GM21381 (cell line): ENCODE data around the gene GRAMD1A.
"Not testable (repeated sequence)": the region's sequence is repeated elsewhere in the genome, so short reads cannot be mapped to it uniquely, and the experiment has no call there.

Experiments
- ATAC-seq: cut with Tn5 transposase; IDR thresholded peaks from one replicate; pipeline ENCODE4 v1.9.1; 2021; ENCODE audit warnings: mild to moderate bottlenecking, moderate library complexity; ENCODE audit not compliant: unreplicated experiment

Gene GRAMD1A

DNA sequence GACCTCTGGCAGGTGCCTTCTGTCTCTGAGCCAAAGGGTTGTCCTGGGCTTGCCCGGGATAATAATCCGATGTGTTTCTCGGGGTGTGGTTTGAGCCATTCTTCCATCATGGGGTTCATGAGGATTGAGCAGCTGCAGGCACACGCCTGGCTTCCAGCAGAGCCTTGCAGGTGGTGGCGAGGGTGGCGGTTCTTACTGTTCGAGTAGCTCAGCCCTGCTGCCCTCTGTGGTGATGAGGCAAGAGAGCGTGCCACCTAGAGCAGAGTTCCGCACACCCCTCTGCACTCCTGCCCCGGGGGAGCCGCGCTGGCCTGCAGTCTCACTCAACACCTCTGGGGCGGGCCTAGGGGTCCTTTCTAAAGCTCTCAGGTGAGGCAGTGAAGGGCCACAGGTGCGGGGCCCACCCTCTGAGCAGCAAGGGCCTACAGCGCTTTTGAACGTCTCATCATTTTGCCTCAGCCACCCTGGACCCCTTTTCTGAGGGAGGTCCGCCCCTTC is 33.9 kb downstream of the GRAMD1A start:
- ATAC-seq: no peak

DNA sequence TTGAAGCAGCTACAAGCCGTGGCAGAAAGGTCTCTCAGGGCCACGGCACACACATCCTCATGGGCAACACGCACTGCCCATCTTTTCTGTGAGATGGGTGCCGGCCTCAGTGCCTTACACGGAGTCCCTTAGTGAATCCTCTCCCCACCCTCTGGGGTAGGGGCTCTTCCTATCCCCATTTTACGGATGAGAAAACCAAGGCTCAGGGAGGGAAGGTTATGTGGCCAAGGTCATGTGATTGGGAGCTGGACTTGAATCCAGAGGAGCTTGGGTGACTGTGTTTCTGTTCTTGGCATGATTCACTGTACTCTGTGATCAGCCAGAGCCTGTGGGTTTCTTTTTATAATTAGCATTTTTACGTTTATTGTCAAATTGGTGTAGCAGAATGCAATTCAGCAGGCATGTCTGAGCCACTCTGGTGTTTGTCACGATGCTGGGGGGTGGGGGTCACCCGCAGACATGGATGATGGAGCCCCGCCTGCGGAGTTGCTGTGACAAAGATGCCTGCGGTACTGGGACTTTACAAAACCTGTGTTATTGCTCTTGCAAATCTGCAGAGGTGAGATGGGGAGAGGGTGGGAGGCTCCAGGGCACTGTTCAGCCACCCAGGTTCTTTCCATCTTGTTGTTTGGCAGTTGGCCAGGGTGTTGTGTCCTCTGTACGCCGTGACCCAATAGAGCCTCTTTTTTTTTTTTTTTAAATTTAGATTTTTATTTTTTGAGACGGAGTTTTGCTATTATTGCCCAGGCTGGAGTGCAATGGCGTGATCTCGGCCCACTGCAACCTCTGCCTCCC is 34.7 kb downstream of the GRAMD1A start:
- no peak for ATAC-seq

DNA sequence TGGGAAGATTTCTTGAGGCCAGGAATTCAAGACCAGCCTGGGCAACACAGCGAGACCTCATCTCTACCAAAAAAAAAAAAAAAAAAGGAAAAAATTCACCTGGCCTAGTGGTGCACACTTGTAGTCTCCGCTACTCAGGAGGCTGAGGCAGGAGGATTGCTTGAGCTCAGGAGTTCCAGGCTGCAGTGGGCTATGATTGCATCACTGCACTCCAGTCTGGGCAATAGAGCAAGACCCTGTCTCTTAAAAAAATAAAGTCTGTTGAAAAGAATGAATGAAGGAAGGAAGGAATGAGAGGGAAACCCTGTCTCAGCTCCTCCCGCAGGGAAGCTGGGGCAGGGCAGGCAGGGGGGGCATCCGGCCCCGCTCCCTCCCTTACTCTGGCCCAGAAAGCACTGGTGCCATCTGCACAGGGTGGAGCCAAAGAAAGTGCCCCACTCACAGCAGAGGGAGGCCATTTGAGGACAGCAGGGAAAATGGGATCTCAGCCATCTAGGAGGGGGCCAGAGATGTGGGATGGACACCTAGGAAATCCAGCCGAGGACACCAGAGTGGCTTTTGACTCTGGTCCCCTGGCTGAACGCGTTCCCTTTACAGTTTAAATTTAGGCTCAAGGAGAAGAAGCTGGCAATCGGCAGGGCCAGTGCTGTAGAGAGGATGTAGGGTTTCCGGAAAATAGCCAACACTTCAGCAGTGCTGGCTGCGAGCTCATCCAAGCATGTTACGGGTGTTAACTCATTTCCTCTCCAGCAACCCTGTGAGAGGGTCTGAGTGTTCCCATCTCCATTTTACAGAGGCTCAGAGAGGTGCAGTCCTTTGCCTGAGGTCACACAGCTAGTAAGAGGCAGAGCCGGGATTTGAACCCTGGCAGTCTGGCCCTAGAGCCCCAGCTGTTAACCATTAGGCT is 37.8 kb downstream of the GRAMD1A start:
- no peak for ATAC-seq

DNA sequence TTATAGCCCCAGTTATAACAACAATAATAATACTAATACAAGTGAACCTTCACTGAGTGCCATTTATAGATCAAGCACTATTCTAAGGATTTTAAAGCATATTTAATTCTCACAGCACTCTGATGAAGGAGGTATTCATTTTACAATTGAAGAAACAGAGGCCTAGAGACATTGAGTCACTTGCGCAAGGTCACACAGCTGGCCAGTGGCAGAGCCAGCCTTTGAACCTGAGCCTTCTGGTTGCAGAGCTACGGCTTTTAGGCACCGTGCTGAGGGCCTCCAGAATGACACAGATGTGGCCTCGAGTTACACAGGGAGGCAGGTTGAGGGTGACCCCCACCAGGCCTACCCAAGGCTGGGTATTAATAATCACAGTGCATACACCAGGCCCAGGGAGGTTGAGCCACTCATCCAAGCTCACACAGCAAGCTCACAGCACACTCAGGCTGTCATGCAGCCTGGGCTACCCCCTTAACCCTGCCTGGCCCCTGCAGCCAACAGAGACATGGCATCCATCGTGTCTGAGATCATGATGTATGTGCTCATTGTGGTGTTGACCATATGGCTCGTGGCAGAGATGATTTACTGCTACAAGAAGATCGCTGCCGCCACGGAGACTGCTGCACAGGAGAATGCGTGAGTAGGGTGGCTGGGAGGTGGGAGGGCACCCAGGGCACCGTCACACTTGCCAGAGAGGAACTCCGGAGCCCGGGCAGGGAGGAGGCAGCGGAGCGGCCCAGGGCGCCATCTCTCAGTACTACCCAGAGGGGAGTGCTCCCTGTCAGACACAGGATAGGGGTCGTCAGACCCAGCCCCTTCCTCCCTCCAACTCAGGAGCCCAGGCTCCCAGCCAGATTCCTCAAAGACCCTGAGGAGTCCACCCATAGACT is 38.7 kb downstream of the GRAMD1A start:
- no peak for ATAC-seq

DNA sequence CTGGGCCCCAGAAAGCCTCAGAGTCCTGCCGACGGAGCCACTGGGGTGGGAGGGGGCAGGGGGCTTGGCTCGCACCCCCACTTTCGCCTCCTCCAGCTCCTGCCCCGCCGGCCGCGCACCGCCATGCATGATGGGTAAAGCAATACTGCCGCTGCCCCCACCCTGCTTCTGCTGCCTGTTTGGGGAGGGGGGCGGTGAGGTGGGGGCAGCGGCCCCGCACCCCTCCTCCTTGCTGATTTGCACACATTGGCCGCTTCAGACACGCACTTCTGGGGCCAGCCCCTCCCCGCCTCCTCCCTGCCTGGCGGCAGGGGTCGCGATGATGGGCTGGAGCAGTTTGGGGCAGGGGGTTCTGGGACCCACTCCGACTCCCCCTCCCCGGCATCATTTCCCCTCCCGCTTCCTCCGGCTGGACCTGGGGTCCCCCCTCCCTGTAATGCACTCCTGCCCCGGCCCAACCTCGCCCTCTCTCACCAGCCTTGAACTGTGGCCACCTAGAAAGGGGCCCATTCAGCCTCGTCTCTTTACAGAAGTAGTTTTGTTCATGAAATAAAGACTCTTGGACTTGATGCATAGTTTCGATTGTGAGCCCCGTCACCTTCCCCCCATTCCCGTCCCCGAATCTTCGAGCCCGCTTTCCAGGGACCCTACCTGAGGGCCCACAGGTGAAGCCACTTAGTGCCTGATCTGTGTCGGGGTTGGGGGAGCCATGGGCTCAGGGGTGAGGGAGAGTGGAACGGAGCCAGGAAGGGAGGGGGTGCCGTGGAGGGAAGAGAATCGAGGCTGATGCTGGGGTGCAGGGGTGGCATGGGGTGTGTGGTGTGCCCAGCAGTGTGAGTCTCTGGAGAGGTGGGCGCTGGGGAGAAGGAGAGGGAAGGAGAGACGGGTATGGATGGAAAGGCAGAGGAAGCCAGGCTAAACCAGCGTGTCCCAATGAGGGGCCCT is 40.0 kb downstream of the GRAMD1A start:
- ATAC-seq: no peak

DNA sequence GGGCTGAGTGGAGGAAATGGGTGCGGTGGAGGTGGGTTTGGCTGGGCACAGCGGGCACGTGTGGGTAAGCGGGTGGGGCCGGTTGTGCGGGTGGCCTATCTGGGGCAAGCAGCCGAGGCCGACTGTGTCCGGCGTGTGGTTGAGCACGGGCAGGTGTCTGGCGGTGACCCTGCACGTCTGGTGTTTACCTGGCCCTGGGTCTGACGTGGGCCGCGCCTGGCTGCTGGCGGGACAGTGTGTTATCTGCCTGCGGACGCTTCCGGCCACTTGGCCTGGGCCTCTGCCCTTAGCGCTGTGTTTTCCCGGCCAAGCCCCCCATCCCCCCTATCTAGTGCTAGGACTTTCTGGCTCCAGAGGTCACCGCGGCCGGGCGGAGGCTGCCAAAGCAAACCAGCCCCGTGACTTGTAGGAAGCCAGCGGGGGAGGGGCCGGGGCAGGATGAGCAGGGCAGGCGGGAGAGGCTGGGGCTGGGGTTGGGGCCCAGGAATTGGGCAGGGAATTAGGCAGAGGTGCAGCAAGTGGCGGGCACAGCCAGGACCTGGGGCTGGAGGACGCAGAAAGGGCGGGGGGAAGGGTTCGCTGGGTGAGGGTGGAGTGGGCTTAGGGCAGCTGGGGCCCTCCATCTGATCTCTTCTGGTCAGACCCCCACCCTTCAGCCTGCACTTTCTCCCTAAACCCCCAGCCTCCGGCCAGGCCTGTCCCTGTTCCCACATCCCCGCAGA is 40.9 kb downstream of the GRAMD1A start:
- no peak for ATAC-seq

DNA sequence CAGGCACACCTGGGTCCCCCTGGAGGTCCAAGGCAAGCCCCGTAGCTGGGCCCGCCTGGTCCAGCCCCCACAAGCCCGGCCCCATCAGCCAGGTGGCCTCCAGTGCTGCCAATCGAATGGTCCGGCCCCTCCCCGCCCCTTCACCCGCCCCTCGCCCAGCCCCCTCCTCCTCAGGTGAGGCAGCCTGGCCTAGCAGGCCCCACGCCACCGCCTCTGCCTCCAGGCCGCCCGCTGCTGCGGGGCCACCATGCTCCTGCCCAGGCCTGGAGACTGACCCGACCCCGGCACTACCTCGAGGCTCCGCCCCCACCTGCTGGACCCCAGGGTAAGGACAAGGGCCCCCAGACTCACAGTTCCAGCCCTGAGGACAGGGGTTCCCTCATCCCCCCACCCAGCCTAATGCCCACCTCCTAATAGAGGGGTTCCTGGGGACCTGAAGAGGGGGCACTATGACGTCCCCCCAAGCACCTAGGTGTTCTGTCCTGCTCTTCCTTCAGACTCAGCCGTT is 41.5 kb downstream of the GRAMD1A start, which contains the start of gene HPN:
Gene HPN, plus strand, starts transcription at position 174 of the 508 bp plus-strand sequence. CDS start 786 bp downstream, outside the sequence.
- ATAC-seq: no peak

DNA sequence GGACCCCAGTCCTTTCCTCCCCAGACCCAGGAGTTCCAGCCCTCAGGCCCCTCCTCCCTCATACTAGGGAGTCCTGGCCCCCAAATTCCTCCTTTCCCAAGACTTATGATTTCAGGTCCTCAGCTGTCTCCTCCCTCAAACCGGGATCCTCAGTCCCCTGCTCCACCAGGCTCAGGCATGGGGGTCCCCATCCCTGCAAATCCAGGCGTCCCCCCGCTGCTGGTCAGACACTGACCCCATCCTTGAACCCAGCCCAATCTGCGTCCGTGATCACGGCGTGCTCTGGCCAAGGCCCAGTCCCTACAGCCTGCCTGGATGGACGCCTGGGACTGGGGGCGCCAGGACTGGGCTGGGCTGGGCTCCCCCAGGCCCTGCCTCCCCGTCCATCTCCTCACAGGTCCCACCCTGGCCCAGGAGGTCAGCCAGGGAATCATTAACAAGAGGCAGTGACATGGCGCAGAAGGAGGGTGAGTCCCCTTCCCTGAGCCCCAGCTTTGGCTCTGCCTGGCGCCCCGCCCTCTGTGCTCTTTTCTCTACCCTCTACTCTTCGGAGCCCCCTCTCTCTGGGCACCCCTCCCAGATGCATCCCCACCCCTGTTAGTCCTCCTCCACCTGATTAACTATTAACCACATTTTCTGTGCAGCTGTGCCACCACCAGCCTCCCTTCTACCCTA is 42.1 kb downstream of the GRAMD1A start:
- no peak for ATAC-seq

DNA sequence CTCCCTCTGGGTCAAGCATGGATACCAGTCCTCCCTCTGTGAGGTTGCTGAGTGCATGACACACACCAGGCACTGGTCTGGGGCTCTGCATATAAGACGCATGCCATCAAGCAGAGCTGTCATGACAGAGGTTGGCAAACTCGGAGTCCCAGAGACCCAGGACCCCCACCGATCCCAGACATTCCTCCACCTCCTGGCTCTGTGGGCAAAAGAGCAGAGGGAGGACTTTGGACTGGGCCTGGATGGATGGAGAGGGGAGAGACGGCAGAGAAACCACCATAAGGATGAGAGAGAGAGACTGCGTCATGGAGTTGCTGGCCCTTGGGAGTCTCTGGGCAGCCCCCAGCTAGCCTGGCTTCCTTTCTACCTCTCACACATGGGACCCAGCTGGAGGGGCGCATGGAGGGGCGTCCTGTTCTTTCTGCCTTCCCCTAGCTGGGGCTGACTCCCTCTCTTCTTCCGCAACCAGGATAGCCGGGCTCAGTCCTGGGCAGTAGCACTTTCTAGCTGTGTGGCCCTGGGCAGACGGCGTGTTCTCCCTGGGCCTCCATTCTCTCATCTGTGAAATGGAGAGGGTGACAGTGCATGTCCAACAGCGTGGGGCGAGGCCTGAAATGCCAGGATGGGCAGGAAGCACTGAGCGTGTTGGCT is 43.0 kb downstream of the GRAMD1A start:
- no peak for ATAC-seq

DNA sequence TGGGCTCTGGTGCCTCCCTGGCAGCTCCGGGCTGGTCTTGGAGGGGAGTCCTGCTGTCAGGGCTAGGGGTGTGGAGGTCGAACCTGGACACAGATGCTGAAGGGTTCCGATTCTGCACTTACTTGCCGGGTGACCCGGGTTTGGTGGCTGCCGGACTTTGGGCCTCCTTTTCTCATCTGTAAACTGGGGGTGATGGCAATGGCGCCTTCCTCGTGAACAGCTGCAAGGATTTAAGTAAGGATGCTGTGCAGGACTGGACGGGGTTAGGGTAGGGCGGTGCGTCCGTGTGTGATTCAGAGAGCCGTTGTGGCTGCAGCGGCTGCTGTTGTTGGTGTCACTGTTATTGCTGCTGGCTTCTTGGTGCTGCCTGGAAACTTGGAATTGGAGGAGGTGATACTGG is 43.8 kb downstream of the GRAMD1A start:
- ATAC-seq: no peak

DNA sequence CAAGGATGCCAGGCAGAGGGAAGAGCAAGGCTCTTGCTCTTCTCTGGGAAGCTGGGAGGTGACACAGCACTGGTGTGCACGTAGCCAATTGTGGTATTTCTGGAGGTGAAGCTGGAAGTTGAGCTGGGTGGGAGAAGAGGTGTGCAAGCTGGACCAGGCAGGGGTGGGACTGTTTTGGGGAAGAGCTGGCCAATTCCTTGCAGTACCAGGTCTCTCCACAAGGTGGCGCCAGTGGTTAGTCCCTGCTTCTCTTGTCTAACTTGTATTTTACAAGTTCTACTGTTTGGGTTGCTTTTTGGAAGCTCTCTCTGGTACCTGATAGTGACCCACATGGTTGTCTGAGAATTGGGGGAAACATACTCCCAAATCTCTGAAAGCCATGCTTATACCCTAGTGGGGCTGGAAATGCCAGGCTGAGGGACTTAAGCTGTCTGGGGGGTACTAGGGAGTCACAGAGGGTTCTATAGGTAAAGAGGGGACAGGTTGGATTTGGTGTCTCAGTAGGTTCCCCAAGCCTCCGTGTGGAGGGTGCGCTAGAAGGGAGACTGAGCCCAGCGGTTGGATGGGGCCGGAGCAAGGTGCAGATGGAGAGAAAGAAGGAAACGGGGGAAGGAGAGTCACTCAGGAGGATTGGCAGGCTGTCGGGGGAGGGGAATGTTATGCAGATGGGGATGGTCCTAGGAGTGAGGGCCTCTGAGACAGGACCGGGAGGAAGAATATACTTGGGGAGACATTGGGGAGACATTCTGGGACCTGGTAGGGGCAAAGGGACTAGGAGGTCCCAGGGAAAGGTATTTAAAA is 44.4 kb downstream of the GRAMD1A start:
- no peak for ATAC-seq

DNA sequence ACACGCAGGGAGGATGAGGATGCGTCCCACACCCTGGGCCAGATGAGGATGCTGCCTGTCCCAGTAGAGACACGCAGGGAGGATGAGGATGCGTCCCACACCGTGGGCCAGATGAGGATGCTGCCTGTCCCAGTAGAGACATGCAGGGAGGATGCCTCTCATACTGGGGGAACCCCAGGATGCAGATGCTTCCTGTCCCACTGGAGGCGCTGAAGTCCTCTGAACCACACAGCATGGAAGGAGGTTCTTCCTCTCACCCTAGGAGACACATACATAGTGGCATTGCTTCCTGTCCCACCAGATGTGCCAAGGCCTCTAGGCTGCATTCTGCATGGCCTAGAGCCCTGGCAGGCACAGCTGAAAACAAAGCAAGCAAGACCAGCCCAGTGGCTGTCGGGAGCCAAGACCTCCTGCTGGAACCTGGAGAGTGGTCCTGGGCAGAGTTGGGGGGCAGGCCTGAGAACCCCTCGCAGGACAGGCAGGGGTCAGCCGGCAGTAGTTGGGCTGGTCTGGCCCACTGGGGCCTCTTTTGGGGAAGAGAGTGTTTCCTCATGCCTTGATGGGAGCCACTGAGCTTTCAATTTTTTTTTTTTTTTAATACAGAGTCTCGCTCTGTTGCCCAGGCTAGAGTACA is 45.7 kb downstream of the GRAMD1A start:
- ATAC-seq: peak; percentile 49

DNA sequence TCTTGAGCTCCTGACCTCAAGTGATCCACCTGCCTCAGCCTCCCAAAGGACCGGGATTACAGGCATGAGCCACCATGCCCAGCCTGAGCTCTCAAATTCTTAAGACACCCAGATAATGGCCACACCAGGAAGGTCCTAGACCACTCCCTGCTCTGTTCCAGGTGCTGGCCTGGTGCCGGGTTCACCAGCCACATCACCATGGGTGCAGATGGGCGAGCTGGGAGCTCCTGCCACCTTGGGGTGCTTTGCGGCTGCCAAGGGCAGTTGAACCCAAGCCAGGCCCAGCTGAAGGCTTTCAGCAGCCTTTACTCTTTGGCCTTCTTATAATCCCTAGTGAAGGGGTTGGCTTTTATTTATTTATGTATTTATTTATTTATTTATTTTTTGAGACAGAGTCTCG is 46.3 kb downstream of the GRAMD1A start:
- no peak for ATAC-seq

DNA sequence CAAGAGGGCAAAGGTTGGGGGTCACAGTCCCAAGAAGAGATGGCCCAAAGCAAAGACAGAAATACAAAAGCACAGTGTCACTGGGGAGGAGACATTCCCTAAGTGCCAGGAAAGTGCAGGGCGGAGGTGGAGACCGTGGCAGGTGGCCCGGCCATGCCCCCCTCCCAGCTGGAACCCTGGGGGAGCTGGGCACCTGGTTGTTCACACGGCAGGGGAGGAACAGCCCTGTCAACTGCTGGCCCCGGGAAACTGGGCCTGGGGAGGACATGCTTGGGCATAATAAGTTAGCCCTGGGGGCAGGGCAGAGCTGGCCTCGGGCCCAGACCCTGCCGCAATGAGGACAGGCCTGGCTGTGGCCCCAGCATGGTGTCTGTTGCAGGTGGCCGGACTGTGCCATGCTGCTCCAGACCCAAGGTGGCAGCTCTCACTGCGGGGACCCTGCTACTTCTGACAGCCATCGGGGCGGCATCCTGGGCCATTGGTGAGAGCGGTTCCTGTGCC is 48.8 kb downstream of the GRAMD1A start:
- ATAC-seq: no peak

DNA sequence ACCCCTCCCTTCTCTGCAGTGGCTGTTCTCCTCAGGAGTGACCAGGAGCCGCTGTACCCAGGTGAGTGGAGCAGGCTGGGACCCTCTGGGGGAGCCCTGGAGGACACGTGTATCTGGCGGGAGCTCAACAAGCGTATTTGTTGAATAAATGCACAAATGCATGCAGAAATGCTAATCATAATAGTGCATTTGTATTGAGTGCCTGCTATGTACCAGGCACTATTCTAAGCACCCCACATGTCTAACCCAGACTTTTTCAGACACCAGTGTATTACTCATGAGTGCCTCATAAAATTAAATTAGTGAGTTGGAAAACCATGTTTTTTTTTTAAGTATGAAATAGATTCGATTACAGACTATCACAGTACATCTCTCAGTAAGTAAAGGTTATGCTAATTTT is 49.3 kb downstream of the GRAMD1A start:
- no peak for ATAC-seq

DNA sequence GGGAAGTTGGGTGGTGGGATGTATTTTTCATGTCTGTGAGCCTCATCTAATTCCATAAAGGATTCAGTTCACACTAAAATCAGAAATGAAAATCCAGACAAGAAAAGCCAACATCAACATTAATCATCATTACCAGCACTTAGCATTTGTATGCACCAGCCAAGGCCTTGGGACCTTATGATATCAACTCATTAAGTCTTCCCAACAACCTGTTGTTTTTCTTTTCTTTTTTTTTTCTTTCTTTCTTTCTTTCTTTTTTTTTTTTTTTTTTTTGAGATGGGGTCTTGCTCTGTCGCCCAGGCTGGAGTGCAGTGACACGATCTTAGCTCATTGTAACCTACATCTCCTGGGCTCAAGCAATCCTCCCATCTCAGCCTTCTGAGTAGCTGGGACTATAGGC is 50.5 kb downstream of the GRAMD1A start:
- not testable (repeated sequence) for ATAC-seq
